Breast epithelium (tissue), 4 donors: Measurements from ENCODE around the gene UBE2Q1. TPM values are rescaled to one million over a fixed set of nuclear protein-coding genes. Genes with fewer than 3 reads are reported as not detected.

ENCODE experiments used
- DNase-seq, 2 donors: peaks; one replicate each; pipeline ENCODE4 v3.0.0-alpha.2; 2019; ENCODE audit warnings: low spot score in 2 of 2
- H3K27ac ChIP-seq, 2 donors: fragments of 200-600 bp; sonication (generic) in 1 of 2; one replicate each; pipeline ENCODE4 v1.5.1; 2016 to 2019; ENCODE audit warnings: mild to moderate bottlenecking in 1 of 2
- H3K27me3 ChIP-seq, 2 donors: fragments of 200-600 bp; sonication (generic) in 1 of 2; one replicate each; pipeline versions ENCODE4 v1.5.1 to v1.6.0; 2017 to 2019; ENCODE audit warnings: control low read depth in 1 of 2, mild to moderate bottlenecking in 1 of 2
- H3K36me3 ChIP-seq: fragments of 200-600 bp; one replicate; pipeline ENCODE4 v1.5.1; 2019
- H3K4me1 ChIP-seq, 2 donors: fragments of 200-600 bp; sonication (generic); one replicate each; pipeline ENCODE4 v1.5.1; 2016 to 2019; ENCODE audit warnings: control low read depth in 1 of 2
- H3K4me3 ChIP-seq, 3 donors: fragments of 200-600 bp; sonication (generic); 1 replicate in 2 of 3; 2 replicates in 1 of 3; pipeline ENCODE4 v1.5.1; 2016 to 2019; ENCODE audit warnings: mild to moderate bottlenecking in 3 of 3, moderate library complexity in 2 of 3
- H3K9me3 ChIP-seq, 2 donors: fragments of 200-600 bp; sonication (generic) in 1 of 2; one replicate each; pipeline ENCODE4 v1.5.1; 2016 to 2019; ENCODE audit warnings: control low read depth in 1 of 2
- POLR2A ChIP-seq: fragments of 450-650 bp; IDR thresholded peaks from one replicate; pipeline ENCODE4 v1.6.1; 2016; ENCODE audit warnings: antibody characterized with exemption, mild to moderate bottlenecking, moderate library complexity
- POLR2AphosphoS5 ChIP-seq, 3 donors: sonication (generic); formaldehyde crosslinking; IDR thresholded peaks; one replicate each; pipeline ENCODE4 v1.6.1; 2017; ENCODE audit warnings: antibody characterized with exemption in 3 of 3
- intact Hi-C: fragments of 100-400 bp; cut with DNase I; formaldehyde crosslinking; loops from one replicate; pipeline ENCODE4 v1.15.1; 2023; ENCODE audit warnings: low total_unique reads
- total RNA-seq, 3 donors: library from RNA; depleted of rRNA; stranded (reverse); fragments of >200 nt; gene quantifications; one replicate each; pipeline ENCODE4 v1.1.0, GENCODE V29; 2016
- TF ChIP-seq, protein P1 (sequence below), 3 donors: fragments of 450-650 bp; IDR thresholded peaks; one replicate each; pipeline ENCODE4 v1.5.1; 2016 to 2017; ENCODE audit warnings: antibody characterized with exemption in 3 of 3, mild to moderate bottlenecking in 3 of 3, moderate library complexity in 3 of 3

The UBE2Q1 gene
- total RNA-seq, 3 donors from 2014 or later, result 27.7 to 33.3 (median 30.2) TPM

DNA sequence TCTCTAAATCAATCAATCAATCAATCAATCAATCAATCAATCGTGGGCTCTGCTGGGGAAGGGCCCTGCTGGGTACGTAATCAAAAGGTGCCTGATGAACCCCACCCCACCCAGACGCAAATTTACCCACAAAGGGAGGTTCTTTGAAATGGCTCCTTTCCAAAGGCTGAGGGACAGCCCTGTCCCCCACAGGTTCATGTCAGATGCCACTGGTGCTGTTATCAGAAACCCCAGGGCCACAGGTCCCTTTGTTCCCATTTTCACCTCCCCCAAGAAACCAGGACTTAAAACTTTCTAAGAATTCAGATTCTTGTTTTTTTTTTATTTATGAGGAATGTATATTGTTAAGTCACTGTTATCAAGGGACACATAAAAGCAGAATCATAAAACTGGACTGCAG lies 23.3 kb upstream of the UBE2Q1 start:
- TF ChIP-seq POLR2A (no peak), POLR2AphosphoS5 (IDR thresholded peaks at IDR 0.05) (no peak)
- TF ChIP-seq, protein P1, sequence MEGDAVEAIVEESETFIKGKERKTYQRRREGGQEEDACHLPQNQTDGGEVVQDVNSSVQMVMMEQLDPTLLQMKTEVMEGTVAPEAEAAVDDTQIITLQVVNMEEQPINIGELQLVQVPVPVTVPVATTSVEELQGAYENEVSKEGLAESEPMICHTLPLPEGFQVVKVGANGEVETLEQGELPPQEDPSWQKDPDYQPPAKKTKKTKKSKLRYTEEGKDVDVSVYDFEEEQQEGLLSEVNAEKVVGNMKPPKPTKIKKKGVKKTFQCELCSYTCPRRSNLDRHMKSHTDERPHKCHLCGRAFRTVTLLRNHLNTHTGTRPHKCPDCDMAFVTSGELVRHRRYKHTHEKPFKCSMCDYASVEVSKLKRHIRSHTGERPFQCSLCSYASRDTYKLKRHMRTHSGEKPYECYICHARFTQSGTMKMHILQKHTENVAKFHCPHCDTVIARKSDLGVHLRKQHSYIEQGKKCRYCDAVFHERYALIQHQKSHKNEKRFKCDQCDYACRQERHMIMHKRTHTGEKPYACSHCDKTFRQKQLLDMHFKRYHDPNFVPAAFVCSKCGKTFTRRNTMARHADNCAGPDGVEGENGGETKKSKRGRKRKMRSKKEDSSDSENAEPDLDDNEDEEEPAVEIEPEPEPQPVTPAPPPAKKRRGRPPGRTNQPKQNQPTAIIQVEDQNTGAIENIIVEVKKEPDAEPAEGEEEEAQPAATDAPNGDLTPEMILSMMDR (IDR thresholded peaks at IDR 0.05), result no peak
- Histone ChIP-seq H3K9me3 (no peaks in the 10 kb centered on the region), H3K27ac (no peak overlapping the region), H3K4me3 (no peak overlapping the region), H3K27me3 (no peaks in the 10 kb centered on the region), H3K36me3 (peaks cover 28% of the 10 kb centered on the region), H3K4me1 (no peaks in the 10 kb centered on the region)
- DNase-seq, result no peak
- intact Hi-C loops, result no loop called here

DNA sequence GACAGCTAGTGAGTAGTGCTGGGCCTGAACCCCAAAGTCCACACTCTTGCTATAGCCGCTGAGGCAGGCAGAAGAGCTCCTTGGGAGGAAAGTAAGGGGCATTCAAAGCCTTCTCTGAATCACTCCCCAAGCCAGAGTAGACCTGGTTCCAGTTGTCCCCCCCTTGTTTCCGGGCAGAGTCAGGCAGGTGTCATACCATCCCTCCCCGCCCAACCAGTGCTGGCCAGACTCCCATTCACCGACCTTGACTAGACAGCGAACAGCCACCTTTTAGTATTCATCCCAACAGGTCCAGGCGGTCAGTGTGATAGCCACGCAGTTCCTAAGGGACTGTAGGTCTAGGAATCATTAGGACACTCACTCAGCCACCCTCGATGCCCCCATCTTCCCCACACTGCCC lies 20.9 kb upstream of the UBE2Q1 start:
- H3K27ac ChIP-seq, result no peak overlapping the region
- intact Hi-C loops, result no loop called here
- no peak overlapping the region for H3K4me3 ChIP-seq
- no peaks in the 10 kb centered on the region for H3K27me3 ChIP-seq
- H3K4me1 ChIP-seq, result no peaks in the 10 kb centered on the region
- no peaks in the 10 kb centered on the region for H3K9me3 ChIP-seq
- DNase-seq, result no peak
- H3K36me3 ChIP-seq, result peaks cover 25% of the 10 kb centered on the region
- TF ChIP-seq POLR2AphosphoS5 (IDR thresholded peaks at IDR 0.05), result no peak
- no peak for TF ChIP-seq POLR2A
- TF ChIP-seq, protein P1 (IDR thresholded peaks at IDR 0.05), result no peak

DNA sequence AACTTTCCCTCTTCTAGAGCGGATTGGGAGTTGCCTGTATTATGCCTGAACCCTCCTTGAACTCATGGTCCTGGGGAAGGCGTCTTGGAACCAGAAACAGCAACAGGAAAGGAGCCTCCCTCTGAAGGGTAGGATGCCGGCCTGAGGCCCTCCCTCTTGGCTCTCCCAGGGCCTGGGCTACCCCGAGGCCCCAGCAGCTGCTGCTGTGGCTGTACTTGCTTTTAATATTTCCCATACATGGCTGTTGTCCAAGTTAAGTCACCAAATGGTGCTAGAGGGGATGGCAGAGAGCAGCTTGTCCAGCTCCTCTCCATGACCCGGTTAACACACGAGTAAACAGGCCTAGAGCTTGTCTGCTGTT lies 19.6 kb upstream of the UBE2Q1 start:
- no peak overlapping the region for H3K4me3 ChIP-seq
- H3K4me1 ChIP-seq, result no peaks in the 10 kb centered on the region
- TF ChIP-seq, protein P1 (IDR thresholded peaks at IDR 0.05), result no peak
- no peak for TF ChIP-seq POLR2A
- no peak for TF ChIP-seq POLR2AphosphoS5 (IDR thresholded peaks at IDR 0.05)
- DNase-seq, result no peak
- H3K9me3 ChIP-seq, result no peaks in the 10 kb centered on the region
- H3K27me3 ChIP-seq, result no peaks in the 10 kb centered on the region
- intact Hi-C loops, result no loop called here
- peak overlapping the region in 1 of 2 donors; percentile 12 for H3K27ac ChIP-seq
- H3K36me3 ChIP-seq, result peaks cover 14% of the 10 kb centered on the region

DNA sequence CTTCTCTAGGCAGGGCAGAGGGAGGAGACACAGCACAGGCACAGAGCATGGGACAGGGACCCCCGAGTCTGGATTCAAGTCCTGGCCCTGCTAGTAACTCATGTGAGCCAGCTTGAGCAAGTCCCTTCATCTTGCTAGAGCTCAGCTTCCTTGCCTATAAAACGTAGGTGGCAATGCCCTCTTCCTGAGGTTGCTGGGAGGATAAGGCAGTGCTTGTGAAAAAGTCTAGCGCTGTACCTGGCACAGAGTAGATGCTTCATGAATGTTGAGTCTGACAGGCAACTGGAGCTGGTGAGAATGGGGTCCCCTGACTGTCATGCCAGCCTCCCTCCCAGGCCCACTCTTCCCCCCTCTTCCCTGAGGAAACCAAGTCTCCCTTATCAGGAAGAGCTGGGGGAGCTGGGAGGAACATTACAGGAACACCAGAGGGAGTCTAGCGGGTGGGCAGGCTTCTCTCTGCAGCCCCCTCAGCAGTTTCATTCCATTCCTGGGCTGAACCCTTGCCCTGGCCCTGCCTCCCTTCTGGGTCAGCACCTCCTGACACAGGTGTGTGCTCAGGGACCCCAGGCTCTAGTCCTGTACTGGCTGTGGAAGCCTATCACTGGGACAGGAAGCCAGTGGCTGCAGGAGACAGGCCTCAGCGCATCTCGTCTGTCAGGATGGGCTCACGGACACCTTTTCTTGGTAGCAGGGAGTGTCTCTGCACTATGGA lies 19.0 kb upstream of the UBE2Q1 start:
- DNase-seq, result no peak
- intact Hi-C loops, result no loop called here
- no peak overlapping the region for H3K27ac ChIP-seq
- no peak for TF ChIP-seq POLR2A
- TF ChIP-seq, protein P1 (IDR thresholded peaks at IDR 0.05), result no peak
- no peak for TF ChIP-seq POLR2AphosphoS5 (IDR thresholded peaks at IDR 0.05)
- H3K27me3 ChIP-seq, result no peaks in the 10 kb centered on the region
- no peaks in the 10 kb centered on the region for H3K4me1 ChIP-seq
- no peak overlapping the region for H3K4me3 ChIP-seq
- peaks cover 8% of the 10 kb centered on the region for H3K36me3 ChIP-seq
- H3K9me3 ChIP-seq, result no peaks in the 10 kb centered on the region

DNA sequence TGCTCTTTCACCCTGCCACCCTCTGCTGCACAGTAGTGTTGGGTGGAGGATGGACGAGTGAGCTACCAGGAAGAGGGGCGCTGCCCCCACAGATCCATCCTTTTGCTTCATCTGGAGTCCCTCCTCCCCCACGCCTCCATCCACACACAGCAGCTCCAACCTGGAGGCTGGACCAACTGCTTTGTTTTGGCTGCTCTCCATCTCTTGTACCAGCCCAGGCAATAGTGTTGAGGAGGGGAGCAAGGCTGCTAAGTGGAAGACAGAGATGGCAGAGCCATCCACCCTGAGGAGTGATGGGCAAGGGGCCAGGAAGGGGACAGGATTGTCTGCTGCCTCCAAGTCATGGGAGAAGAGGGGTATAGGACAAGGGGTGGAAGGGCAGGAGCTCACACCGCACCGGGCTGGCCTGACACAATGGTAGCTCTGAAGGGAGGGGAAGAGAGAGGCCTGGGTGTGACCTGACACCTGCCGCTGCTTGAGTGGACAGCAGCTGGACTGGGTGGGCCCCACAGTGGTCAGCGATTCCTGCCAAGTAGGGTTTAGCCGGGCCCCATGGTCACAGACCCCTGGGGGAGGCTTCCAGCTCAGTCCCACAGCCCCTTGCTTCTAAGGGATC lies 17.6 kb upstream of the UBE2Q1 start:
- DNase-seq, result no peak
- Histone ChIP-seq H3K27me3 (no peaks in the 10 kb centered on the region), H3K9me3 (no peaks in the 10 kb centered on the region), H3K27ac (no peak overlapping the region), H3K36me3 (no peaks in the 10 kb centered on the region), H3K4me3 (no peak overlapping the region), H3K4me1 (no peaks in the 10 kb centered on the region)
- intact Hi-C loops, result no loop called here
- TF ChIP-seq, protein P1 (IDR thresholded peaks at IDR 0.05), result no peak
- TF ChIP-seq POLR2A, result no peak
- no peak for TF ChIP-seq POLR2AphosphoS5 (IDR thresholded peaks at IDR 0.05)
